Endothelial cell of umbilical vein (primary cell): Measurements from ENCODE around the gene GORASP2. TPM values are rescaled to one million over a fixed set of nuclear protein-coding genes. Genes with fewer than 3 reads are reported as not detected.

Experiments used
- BruUV-seq: library from RNA; stranded (reverse); fragments of 400-500 nt; replicated peaks from 2 replicates; lab custom pipeline; 2021; lab: Mats Ljungman, UMichigan
- CTCF ChIA-PET: fragments of 300-600, 350-600 bp; sonication (Branson Sonifier 250); formaldehyde crosslinking; loops from one replicate; lab custom pipeline; 2021; ENCODE audit warnings: antibody characterized with exemption, inconsistent platforms; lab: Charles Lee
- POLR2A ChIA-PET: fragments of 300-600, 350-600 bp; sonication (Branson Sonifier 250); formaldehyde crosslinking; loops from one replicate; lab custom pipeline; 2021; ENCODE audit warnings: antibody characterized with exemption, inconsistent platforms; lab: Charles Lee
- DNase-seq: peaks from one replicate; pipeline ENCODE4 v3.0.0-alpha.2; 2011; ENCODE audit warnings: low read depth, low spot score
- FAIRE-seq: peaks from 2 replicates; lab custom pipeline; 2011; peaks lifted over from hg19 to GRCh38; lab: Jason Lieb, UNC
- H2AFZ ChIP-seq: 2 replicates; pipeline ENCODE4 v1.6.0; 2012; ENCODE audit warnings: low read depth, low read length, control low read depth, inconsistent platforms
- H3K27ac ChIP-seq: 2 replicates; pipeline ENCODE4 v1.5.1; 2011; ENCODE audit warnings: low read depth, mild to moderate bottlenecking, control low read depth, low read length, moderate library complexity; ENCODE audit not compliant: insufficient read depth
- H3K27me3 ChIP-seq, 2 experiments: 2 replicates each; pipeline versions ENCODE4 v1.6.0 to v1.6.1; 2011; ENCODE audit warnings: low read length in 2 of 2, mixed read lengths in 1 of 2; ENCODE audit not compliant: control insufficient read depth in 2 of 2, insufficient read depth in 2 of 2
- H3K36me3 ChIP-seq, 2 experiments: 2 replicates in 1 of 2; 3 replicates in 1 of 2; pipeline ENCODE4 v1.5.1; 2011; ENCODE audit warnings: low read length in 2 of 2, mild to moderate bottlenecking in 1 of 2, moderate library complexity in 1 of 2; ENCODE audit not compliant: control insufficient read depth in 2 of 2, insufficient read depth in 2 of 2; ENCODE audit errors: extremely low read depth in 1 of 2
- H3K4me1 ChIP-seq: 3 replicates; pipeline ENCODE4 v1.5.1; 2011; ENCODE audit warnings: mild to moderate bottlenecking, low read length; ENCODE audit not compliant: control insufficient read depth, insufficient read depth; ENCODE audit errors: extremely low read depth
- H3K4me2 ChIP-seq: 2 replicates; pipeline ENCODE4 v1.6.1; 2011; ENCODE audit warnings: low read length, control low read depth, mixed read lengths; ENCODE audit not compliant: insufficient read depth
- H3K4me3 ChIP-seq, 3 experiments: fragments of 200-600 bp in 1 of 3; sonication (generic), shearing (Covaris generic) in 1 of 3; replicated peaks in 1 of 3; 2 replicates each; pipeline ENCODE4 v1.5.1; 2011 to 2016; ENCODE audit warnings: control low read depth in 3 of 3, low read length in 3 of 3, mild to moderate bottlenecking in 2 of 3, inconsistent platforms in 1 of 3, low read depth in 1 of 3, moderate library complexity in 1 of 3; ENCODE audit not compliant: insufficient read depth in 1 of 3
- H3K79me2 ChIP-seq: 2 replicates; pipeline ENCODE4 v1.6.0; 2012; ENCODE audit warnings: low read length, inconsistent platforms; ENCODE audit not compliant: control insufficient read depth, insufficient read depth
- H3K9ac ChIP-seq: replicated peaks from 2 replicates; pipeline ENCODE3; 2011; ENCODE audit warnings: low read length, control low read depth; ENCODE audit not compliant: insufficient read depth; ENCODE audit errors: extremely low read depth
- H3K9me1 ChIP-seq: replicated peaks from 3 replicates; pipeline ENCODE4 v1.6.0; 2011; ENCODE audit warnings: mild to moderate bottlenecking, low read length; ENCODE audit not compliant: control insufficient read depth, insufficient read depth; ENCODE audit errors: extremely low read depth
- H3K9me3 ChIP-seq: replicated peaks from 2 replicates; pipeline ENCODE4 v1.5.1; 2012; ENCODE audit warnings: low read length, inconsistent platforms; ENCODE audit not compliant: control insufficient read depth, insufficient read depth
- H4K20me1 ChIP-seq: replicated peaks from 2 replicates; pipeline ENCODE3; 2011; ENCODE audit warnings: mild to moderate bottlenecking, low read length; ENCODE audit not compliant: control insufficient read depth, insufficient read depth; ENCODE audit errors: extremely low read depth
- EZH2 ChIP-seq: IDR thresholded peaks from 2 replicates; pipeline ENCODE4 v1.6.1; 2012; ENCODE audit warnings: borderline replicate concordance, low read depth, mild to moderate bottlenecking, moderate library complexity, low read length, inconsistent platforms; ENCODE audit not compliant: severe bottlenecking
- GATA2 ChIP-seq: IDR thresholded peaks from 2 replicates; pipeline ENCODE4 v1.7.0; 2011; ENCODE audit warnings: low read depth, mild to moderate bottlenecking, moderate library complexity, mixed read lengths, low read length; ENCODE audit not compliant: insufficient read length, insufficient read depth
- JUN ChIP-seq: IDR thresholded peaks from 2 replicates; pipeline ENCODE4 v1.6.1; 2011; ENCODE audit warnings: borderline replicate concordance, low read depth; ENCODE audit not compliant: insufficient read length, insufficient read depth
- POLR2A ChIP-seq: IDR thresholded peaks from 2 replicates; pipeline ENCODE4 v1.6.1; 2012; ENCODE audit warnings: low read depth, mild to moderate bottlenecking, control low read depth, low read length
- POLR2AphosphoS5 ChIP-seq: IDR thresholded peaks from 2 replicates; pipeline ENCODE4 v1.6.1; 2012; ENCODE audit warnings: low read depth, mild to moderate bottlenecking, control low read depth, low read length, moderate library complexity; ENCODE audit not compliant: insufficient read depth
- dilution Hi-C: fragments of 300-500 bp; cut with MboI; formaldehyde crosslinking; loops from one replicate; pipeline ENCODE4 v1.15.0; 2019; ENCODE audit warnings: low sequenced_read_pairs; ENCODE audit not compliant: extremely low pct_ligation_motif_present
- intact Hi-C: fragments of 100-400 bp; cut with micrococcal nuclease; formaldehyde crosslinking; loops from one replicate; pipeline ENCODE4 v1.10.0; 2022
- polyA plus RNA-seq, 4 experiments: library from polyadenylated mRNA; depleted of rRNA in 3 of 4; stranded (reverse) in 3 of 4; unstranded in 1 of 4; fragments of >200 nt; gene quantifications; 2 replicates each; pipeline versions ENCODE4 v1.2.1 to v1.2.3, GENCODE V29; 2011 to 2012; ENCODE audit warnings: missing spikeins in 1 of 4
- total RNA-seq: library from RNA; stranded (reverse); gene quantifications from 2 replicates; pipeline ENCODE4 v1.2.3, GENCODE V29; 2021
- TF ChIP-seq, protein P1 (sequence below): IDR thresholded peaks from 2 replicates; pipeline ENCODE4 v1.6.1; 2011; ENCODE audit not compliant: insufficient read depth, insufficient read length

GORASP2 gene
- total and polyA plus RNA-seq, 2 donors (not counting 3 experiments of a cell fraction or from before 2014, with no cell fraction given): 104 to 245 TPM

DNA sequence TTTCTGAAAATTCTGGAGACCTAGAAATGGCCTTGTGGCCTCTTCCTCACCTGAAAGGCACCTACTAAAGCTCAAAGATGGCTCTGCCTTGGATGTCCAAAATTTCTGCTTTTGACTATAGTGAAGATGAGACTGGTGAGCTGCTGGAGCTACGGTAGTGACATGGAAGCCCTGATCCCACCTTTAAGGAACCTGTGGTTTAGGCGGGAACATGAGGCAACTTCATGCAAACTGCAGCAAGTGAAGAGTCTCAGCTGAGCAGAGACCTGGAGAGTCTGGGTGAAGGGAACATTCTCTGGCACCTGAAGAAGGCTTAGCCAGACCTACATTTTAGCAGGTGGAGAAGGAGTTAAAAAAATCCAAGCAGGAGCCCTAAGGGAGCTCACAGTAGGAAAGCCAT, 40.0 kb downstream of the GORASP2 start:
- H3K9ac ChIP-seq: no peak overlapping the region
- dilution Hi-C loops: no loop called here
- no peaks in the 10 kb centered on the region for H3K79me2 ChIP-seq
- no peak for DNase-seq
- no peaks in the 10 kb centered on the region for H3K27me3 ChIP-seq
- no peaks in the 10 kb centered on the region for H3K9me3 ChIP-seq
- no peak for FAIRE-seq
- no peak overlapping the region for H2AFZ ChIP-seq
- no peak overlapping the region for H3K4me3 ChIP-seq
- no peak for TF ChIP-seq GATA2
- TF ChIP-seq, protein P1, sequence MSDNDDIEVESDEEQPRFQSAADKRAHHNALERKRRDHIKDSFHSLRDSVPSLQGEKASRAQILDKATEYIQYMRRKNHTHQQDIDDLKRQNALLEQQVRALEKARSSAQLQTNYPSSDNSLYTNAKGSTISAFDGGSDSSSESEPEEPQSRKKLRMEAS: no peak
- peaks cover 6% of the 10 kb centered on the region for H3K4me1 ChIP-seq
- no TSS peak for BruUV-seq
- no peak overlapping the region for H3K4me2 ChIP-seq
- no peaks in the 10 kb centered on the region for H4K20me1 ChIP-seq
- peaks cover 12 to 20% of the 10 kb centered on the region in 2 experiments for H3K36me3 ChIP-seq
- no peaks in the 10 kb centered on the region for H3K9me1 ChIP-seq
- ChIA-PET CTCF (interaction anchor here (1.0 to 1.9 kb wide), 2 partner anchors 190 to 448 kb away, joined by 3 to 6 read pairs; no protein-coding TSS in a partner anchor), POLR2A (no interaction called here)
- intact Hi-C loops: no loop called here
- H3K27ac ChIP-seq: no peak overlapping the region

- no peaks in the 10 kb centered on the region for H3K27me3 ChIP-seq
- H3K9ac ChIP-seq: no peak overlapping the region
- no peak overlapping the region for H3K27ac ChIP-seq
- dilution Hi-C loops (no loop called here), intact Hi-C loops (loop anchor here (5.0 to 10.0 kb wide), 3 partner anchors 275 to 1135 kb away; partner anchors contain the start of genes DCAF17, DLX2 and METTL8)
- no peaks in the 10 kb centered on the region for H3K79me2 ChIP-seq
- no peaks in the 10 kb centered on the region for H3K9me1 ChIP-seq
- ChIA-PET CTCF (interaction anchor here (1.9 kb wide), 1 partner anchor 447 kb away, joined by 6 read pairs; no protein-coding TSS in a partner anchor), POLR2A (no interaction called here)
- H3K4me2 ChIP-seq: no peak overlapping the region
- H2AFZ ChIP-seq: no peak overlapping the region
- H4K20me1 ChIP-seq: no peaks in the 10 kb centered on the region
- peaks cover 10 to 16% of the 10 kb centered on the region in 2 experiments for H3K36me3 ChIP-seq
- peak; percentile 38 for FAIRE-seq
- no TSS peak for BruUV-seq
- peaks cover 8% of the 10 kb centered on the region for H3K4me1 ChIP-seq
- TF ChIP-seq POLR2AphosphoS5 (peak; percentile 27), JUN (no peak), GATA2 (no peak), POLR2A (no peak), EZH2 (no peak)
- H3K9me3 ChIP-seq: no peaks in the 10 kb centered on the region
- H3K4me3 ChIP-seq: no peak overlapping the region
- DNase-seq: peak; percentile 22
Measured at GRCh38 chr2:170969872-170970496, 40.9 kb downstream of the GORASP2 start.
